Suppressor macrophage treated with lipopolysaccharide for 4 hours (primary cell): Measurements from ENCODE around the gene AOAH.
"Not testable (repeated sequence)": the region's sequence is repeated elsewhere in the genome, so short reads cannot be mapped to it uniquely, and the experiment has no call there.

ENCODE experiments used
- DNase-seq: peaks from one replicate; pipeline ENCODE4 v3.0.0-alpha.2; 2020

Gene AOAH

GRCh38 chr7:36504216-36504615 is 220.1 kb downstream of the AOAH start:
- not testable (repeated sequence) for DNase-seq

GRCh38 chr7:36497775-36498174 is 226.5 kb downstream of the AOAH start:
- DNase-seq = no peak

- DNase-seq = not testable (repeated sequence)
Measured at GRCh38 chr7:36497176-36497575, 227.1 kb downstream of the AOAH start.

DNA sequence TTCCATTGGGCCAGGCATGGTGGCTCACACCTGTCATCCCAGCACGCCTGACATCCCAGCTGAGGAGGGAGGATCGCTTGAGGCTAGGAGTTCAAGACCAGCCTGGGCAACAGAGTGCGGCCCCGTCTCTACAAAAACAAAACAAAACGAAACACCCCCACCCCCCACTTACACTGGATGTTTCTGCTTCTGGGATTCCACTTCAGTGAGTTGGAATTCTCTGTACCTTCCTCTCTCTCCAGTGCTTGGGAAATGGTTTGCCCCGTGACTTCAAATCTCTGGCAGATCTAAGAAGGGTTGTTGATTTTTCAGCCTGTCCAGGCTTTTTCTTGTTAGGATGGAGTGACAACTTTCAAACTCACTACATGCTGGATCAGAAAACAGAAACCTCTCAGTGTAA is 227.7 kb downstream of the AOAH start:
- no peak for DNase-seq

GRCh38 chr7:36491317-36491716 is 233.0 kb downstream of the AOAH start:
- no peak for DNase-seq

DNA sequence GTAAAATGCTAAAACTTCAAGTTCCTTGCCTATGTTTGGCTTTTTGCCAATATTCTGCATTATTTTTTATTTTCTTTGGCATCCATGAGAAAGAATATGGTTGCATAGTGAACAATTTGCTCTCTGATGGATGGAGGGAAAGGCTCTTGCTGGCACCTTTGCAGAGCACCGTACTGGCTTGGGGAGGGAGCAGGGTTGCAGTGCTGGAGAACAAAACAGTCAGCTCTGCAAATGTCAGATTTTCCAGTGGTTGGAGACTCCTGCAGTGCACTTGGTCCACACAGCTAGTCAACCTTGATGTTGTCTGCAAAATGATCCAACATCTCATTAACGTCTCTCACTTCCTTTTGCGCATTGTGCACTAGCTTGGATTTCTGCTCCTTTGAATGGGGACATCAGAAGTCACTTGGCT is 233.9 kb downstream of the AOAH start:
- no peak for DNase-seq

DNA sequence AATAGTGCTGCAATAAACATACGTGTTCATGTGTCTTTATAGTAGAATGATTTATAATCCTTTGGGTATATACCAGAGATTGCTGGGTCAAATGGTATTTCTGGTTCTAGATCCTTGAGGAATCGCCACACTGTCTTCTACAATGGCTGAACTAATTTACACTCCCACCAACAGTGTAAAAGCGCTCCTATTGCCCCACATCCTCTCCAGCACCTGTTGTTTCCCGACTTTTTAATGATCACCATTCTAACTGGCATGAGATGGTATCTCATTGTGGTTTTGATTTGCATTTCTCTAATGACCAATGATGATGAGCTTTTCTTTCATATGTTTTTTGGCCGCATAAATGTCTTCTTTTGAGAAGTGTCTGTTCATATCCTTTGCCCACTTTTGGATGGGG is 235.6 kb downstream of the AOAH start:
- not testable (repeated sequence) for DNase-seq

DNA sequence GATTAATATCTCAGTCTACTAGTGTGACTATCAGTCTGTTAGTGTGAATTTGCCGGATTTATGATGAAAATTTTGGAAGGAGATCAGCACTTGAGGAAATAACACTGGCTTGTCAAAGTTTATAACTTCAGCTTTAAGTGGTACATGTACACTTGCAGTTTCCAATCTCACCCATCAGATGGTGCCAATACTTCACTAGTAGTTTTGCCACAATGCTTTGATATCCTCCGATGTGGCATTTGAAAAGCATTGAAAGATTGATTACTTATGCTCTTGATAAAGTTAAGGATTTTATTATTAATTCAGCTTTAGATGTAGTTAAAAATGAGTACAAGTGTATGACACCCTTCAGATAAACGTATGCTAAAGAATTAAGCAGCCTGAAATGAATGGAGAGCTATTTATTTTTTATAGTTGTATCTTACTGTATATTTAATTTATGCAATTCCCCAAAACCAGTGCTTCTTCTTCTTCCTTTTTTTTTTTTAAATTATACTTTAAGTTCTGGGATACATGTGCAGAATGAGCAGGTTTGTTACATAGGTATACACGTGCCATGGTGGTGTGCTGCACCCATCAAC is 236.4 kb downstream of the AOAH start:
- peak; percentile 67 for DNase-seq

DNA sequence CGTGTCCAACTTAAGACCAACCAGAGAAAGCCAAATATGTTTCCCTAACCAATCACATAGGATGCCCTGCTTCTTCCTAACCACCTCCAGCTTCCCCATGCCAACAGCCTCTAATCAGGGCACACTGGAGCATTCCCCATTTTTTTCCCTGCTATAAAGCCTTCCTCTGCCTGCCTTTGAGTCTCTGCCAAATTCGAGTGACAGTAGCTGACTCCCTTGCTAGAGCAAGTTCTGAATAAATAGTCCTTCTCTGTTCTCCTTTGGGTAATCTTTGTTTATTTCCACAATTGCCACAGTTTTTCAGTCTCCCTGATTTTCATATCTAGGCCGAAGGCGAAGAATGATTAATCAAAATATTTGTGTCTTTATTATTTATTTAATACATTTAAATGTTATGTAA is 238.0 kb downstream of the AOAH start:
- DNase-seq = no peak

DNA sequence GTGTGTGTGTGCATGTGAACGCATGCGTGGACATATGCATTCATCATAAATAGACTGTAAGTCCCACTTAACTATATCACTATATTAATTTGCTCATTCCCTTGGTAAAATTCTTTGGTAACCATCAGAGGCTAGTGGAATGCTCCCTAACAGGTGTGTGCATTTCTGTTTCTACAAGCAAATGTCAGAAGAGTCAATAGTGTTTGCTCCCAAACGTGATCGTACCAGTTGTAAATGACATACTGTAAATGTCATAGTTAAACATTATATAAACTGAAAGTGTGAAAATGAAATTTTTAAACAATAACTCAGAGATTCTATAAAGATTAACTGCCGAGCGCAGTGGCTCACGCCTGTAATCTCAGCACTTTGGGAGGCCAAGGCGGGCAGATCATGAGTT is 240.0 kb downstream of the AOAH start:
- no peak for DNase-seq

DNA sequence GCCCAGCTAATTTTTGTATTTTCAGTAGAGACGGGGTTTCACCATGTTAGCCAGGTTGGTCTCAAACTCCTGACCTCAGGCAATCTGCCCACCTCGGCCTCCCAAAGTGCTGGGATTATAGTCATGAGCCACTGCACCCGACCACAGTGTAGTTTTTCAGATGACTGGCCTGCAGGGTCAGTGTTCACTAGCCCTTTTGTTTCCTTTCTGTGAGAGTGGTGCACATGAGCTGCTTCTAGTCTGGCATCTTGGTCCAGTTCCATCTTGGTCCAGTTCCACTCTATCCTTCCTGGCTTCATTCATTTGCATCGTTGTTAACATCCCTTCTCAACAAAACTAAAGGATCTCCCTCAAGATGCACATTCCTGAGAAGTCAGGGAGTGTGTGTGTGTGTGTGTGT is 240.4 kb downstream of the AOAH start:
- DNase-seq = not testable (repeated sequence)

- DNase-seq = peak; percentile 19
Measured at GRCh38 chr7:36478745-36479144, 245.5 kb downstream of the AOAH start.

DNA sequence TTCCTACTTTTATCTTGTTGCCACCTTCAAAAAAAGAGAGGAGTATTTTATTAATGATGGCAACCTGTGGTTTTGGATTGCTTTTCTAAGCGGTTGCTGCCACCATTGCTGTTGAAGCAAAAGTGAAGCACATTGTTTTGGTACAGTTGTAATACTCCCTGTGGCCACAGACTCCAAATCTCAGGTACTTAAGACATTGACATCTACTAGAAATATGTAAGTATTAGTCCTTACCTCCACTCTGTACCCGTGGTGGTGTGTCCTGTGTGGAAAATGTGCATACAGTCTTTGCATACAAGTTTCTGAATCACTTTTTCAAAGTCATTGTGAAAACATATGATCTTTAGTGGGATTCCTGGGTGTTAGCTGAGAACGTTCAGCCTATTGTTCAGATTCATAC is 248.9 kb downstream of the AOAH start:
- DNase-seq = no peak

GRCh38 chr7:36475011-36475342 is 249.3 kb downstream of the AOAH start:
- DNase-seq = no peak

- DNase-seq = no peak
Measured at GRCh38 chr7:36474283-36475010, 249.8 kb downstream of the AOAH start.

- DNase-seq = peak; percentile 29
Measured at GRCh38 chr7:36473454-36474282, 250.6 kb downstream of the AOAH start.

- no peak for DNase-seq
Measured at GRCh38 chr7:36472141-36472729, 252.1 kb downstream of the AOAH start.

DNA sequence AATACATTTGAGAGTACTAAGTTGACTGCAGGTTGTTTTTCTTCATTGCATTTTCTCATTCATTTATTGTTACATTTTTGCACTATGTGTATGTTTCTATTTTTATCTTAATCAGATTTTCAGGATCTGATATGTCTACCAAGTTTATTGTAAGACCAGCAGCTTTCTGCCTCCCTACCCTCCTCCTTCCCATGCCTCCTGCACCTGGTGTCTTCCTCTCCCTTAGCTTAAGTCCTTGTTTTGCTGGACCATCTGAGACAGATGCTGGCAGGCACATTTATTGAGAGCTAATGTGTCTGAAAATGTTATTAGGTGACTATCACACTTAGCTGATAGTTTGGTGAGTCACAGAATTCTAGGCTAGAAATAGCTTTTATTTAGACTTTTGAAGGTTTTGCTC is 255.1 kb downstream of the AOAH start:
- DNase-seq = no peak

DNA sequence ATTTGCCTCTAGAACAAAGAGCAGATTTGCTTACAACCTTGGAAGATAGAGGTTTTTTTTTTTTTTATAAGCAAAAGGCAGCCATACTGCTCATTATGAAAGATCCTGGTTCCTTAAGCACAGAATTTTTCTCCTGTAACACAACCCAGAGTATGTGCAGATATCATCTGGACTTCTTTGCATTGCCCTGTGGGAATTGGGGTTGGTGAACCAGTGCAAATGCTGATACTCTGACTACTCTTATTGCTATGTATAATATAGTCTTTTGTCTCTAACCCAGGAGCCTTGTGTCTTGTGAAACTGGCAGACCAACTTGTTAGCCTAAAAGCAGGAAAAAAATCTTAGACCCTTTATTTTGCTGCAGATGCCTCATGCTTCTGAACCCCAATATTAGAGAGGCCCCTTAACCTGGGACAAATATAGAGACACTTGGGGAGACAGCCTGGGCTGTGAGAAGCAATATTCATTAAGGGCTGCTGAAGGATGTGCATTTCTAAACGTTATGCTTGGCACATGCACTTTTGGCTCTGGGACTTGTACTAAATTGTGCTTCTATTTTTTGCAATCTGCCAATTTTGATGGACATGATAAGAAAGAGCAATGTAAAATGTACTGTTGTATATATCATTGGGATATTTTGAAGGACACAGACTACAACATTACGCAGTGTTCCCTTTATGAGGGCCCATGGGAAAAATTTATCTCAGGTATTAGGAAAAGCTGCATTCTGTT is 255.8 kb downstream of the AOAH start:
- DNase-seq = no peak

GRCh38 chr7:36466001-36466400 is 258.3 kb downstream of the AOAH start:
- DNase-seq = not testable (repeated sequence)

DNA sequence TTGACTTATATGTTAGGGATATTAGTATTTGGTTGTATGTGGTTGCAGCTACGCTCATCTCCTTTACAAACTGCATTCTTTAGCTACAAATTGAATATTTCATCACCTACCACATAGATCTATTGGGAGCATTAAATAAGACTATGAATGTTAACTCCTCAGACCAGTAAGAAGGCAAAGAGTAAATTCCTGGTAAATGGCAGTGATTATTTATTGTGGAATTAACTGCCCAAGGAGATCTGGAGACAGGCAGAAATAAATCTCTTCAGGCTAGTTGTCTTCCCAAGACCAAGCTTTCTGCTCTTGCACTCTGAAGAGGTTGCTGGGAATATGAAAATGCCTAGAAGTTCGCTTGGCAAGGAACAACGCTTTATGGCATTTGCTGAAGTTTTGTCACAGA is 260.0 kb downstream of the AOAH start:
- DNase-seq = no peak
